Osteoblast (primary cell): ENCODE results near the gene TBC1D5. TPM values are rescaled to one million over a fixed set of nuclear protein-coding genes. Genes with fewer than 3 reads are reported as not detected.

Experiments used
- DNase-seq: peaks from one replicate; pipeline ENCODE4 v3.0.0; 2011; ENCODE audit warnings: low spot score, mixed read lengths; ENCODE audit not compliant: insufficient read length; ENCODE audit errors: missing footprints
- H2AFZ ChIP-seq: 2 replicates; pipeline ENCODE4 v1.6.0; 2011; ENCODE audit warnings: mild to moderate bottlenecking, low read length
- H3K27ac ChIP-seq: 2 replicates; pipeline ENCODE4 v1.5.1; 2011; ENCODE audit warnings: mild to moderate bottlenecking, low read depth, low read length, moderate library complexity
- H3K27me3 ChIP-seq: 2 replicates; pipeline ENCODE4 v1.6.0; 2012; ENCODE audit warnings: mild to moderate bottlenecking, control low read depth, inconsistent platforms, low read length, moderate library complexity; ENCODE audit not compliant: insufficient read depth
- H3K36me3 ChIP-seq: 2 replicates; pipeline ENCODE4 v1.5.1; 2011; ENCODE audit warnings: mild to moderate bottlenecking, low read length, control low read depth, moderate library complexity; ENCODE audit not compliant: insufficient read depth
- H3K4me1 ChIP-seq: 2 replicates; pipeline ENCODE4 v1.5.1; 2011; ENCODE audit warnings: mild to moderate bottlenecking, low read length, control low read depth, moderate library complexity; ENCODE audit not compliant: insufficient read depth
- H3K4me2 ChIP-seq: 2 replicates; pipeline ENCODE4 v1.6.0; 2011; ENCODE audit warnings: mild to moderate bottlenecking, low read length; ENCODE audit not compliant: insufficient read depth
- H3K4me3 ChIP-seq: fragments of 200-600 bp; sonication (generic); 3 replicates; pipeline ENCODE4 v1.5.1; 2012; ENCODE audit warnings: mild to moderate bottlenecking, low read length, inconsistent platforms; ENCODE audit not compliant: insufficient read depth
- H3K79me2 ChIP-seq: 2 replicates; pipeline ENCODE4 v1.6.0; 2012; ENCODE audit warnings: mild to moderate bottlenecking, low read length, control low read depth, inconsistent platforms; ENCODE audit not compliant: insufficient read depth
- H3K9me3 ChIP-seq: 2 replicates; pipeline ENCODE4 v1.5.1; 2011; ENCODE audit warnings: low read depth, low read length, control low read depth
- H4K20me1 ChIP-seq: 2 replicates; pipeline ENCODE4 v1.6.0; 2012; ENCODE audit warnings: mild to moderate bottlenecking, low read length, control low read depth; ENCODE audit not compliant: insufficient read depth
- total RNA-seq: library from RNA; depleted of rRNA; stranded (reverse); fragments of >200 nt; gene quantifications from 2 replicates; pipeline ENCODE4 v1.2.3, GENCODE V29; 2012
- TF ChIP-seq, protein P1 (sequence below): IDR thresholded peaks from 2 replicates; pipeline ENCODE4 v1.5.1; 2011; ENCODE audit warnings: mild to moderate bottlenecking, low read depth, low read length, moderate library complexity; ENCODE audit errors: extremely low read depth

The TBC1D5 gene
- total RNA-seq, 1 donor, result 117 TPM

DNA sequence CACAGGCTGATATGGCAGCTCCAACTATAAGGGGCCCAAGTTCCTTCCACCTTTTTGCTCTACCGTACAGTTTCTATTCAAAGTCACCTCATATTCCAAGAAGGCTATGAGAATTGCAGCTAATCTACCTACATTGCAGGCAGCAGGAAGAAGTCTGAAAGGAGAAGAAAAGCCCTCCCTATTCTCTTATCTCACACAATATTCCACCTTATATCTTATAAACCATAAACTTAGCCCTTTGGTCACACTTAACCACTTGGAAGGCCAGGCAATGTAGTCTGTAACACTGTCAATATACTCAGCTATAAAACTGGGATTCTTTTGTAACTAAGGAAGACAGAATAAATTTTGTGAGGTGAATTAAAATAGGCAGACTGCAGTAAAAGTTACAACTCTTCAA is 54.9 kb downstream of the TBC1D5 start:
- DNase-seq, result no peak
- no peaks in the 10 kb centered on the region for H3K27me3 ChIP-seq
- no peak overlapping the region for H3K4me2 ChIP-seq
- TF ChIP-seq, protein P1, sequence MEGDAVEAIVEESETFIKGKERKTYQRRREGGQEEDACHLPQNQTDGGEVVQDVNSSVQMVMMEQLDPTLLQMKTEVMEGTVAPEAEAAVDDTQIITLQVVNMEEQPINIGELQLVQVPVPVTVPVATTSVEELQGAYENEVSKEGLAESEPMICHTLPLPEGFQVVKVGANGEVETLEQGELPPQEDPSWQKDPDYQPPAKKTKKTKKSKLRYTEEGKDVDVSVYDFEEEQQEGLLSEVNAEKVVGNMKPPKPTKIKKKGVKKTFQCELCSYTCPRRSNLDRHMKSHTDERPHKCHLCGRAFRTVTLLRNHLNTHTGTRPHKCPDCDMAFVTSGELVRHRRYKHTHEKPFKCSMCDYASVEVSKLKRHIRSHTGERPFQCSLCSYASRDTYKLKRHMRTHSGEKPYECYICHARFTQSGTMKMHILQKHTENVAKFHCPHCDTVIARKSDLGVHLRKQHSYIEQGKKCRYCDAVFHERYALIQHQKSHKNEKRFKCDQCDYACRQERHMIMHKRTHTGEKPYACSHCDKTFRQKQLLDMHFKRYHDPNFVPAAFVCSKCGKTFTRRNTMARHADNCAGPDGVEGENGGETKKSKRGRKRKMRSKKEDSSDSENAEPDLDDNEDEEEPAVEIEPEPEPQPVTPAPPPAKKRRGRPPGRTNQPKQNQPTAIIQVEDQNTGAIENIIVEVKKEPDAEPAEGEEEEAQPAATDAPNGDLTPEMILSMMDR, result no peak
- H4K20me1 ChIP-seq, result peaks cover 2% of the 10 kb centered on the region
- H3K4me1 ChIP-seq, result peaks cover under 1% of the 10 kb centered on the region
- no peak overlapping the region for H3K27ac ChIP-seq
- no peak overlapping the region for H2AFZ ChIP-seq
- H3K36me3 ChIP-seq, result no peaks in the 10 kb centered on the region
- no peaks in the 10 kb centered on the region for H3K9me3 ChIP-seq
- no peak overlapping the region for H3K4me3 ChIP-seq
- no peaks in the 10 kb centered on the region for H3K79me2 ChIP-seq

DNA sequence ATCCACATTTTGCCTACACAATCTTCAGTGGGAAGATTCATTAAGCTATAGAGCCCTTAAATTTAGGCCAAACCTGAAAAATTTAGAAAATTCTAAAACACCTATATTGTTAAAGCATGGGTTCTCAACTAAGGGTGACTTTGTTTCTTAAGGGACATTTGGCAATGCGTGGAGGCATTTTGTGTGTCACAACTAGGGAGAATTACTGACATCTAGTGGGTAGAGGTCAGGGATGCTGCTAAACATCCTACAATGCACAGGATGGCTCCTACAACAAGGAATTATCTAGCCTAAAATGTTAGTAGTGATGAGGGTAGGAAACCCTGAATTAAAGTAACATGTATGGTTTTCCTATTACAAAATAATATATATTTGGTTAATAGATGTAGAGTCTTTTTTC is 55.8 kb downstream of the TBC1D5 start:
- Histone ChIP-seq H3K27ac (no peak overlapping the region), H3K36me3 (no peaks in the 10 kb centered on the region), H3K79me2 (no peaks in the 10 kb centered on the region), H3K4me2 (no peak overlapping the region), H3K4me3 (no peak overlapping the region), H3K27me3 (no peaks in the 10 kb centered on the region), H3K4me1 (peaks cover 7% of the 10 kb centered on the region), H4K20me1 (peaks cover 2% of the 10 kb centered on the region), H3K9me3 (no peaks in the 10 kb centered on the region), H2AFZ (no peak overlapping the region)
- no peak for DNase-seq
- TF ChIP-seq, protein P1, result peak; percentile 35

DNA sequence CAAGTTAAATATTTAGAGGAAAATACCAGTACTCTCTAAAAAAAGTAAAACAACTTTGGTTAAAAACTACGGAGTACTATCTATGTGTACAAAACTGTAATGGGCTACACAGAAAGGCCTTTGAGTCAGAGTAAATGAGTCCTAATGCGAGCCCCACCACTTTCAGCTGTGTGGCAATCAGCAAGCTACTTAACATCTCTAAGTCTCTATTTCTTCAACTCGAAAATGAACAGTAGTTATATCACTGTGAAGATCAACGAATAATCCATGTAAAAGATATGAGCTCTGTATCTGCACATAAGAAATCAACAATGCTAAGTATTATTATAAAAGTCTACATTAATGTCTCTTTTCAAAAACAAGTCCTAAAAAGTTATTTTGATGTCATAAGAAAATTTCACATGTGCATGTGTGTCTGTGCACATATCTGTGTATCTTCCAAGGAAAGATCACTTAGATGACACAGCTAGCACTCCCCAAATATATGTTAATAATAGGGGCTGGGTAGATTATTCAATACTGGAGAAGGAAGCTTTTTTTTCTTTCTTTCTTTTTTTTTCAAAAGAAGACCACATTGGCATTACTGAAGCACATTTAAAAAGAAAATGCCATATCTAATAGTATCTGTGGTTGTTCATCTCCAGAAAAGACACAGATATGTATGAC is 58.8 kb downstream of the TBC1D5 start:
- H3K4me2 ChIP-seq, result no peak overlapping the region
- no peaks in the 10 kb centered on the region for H3K27me3 ChIP-seq
- DNase-seq, result no peak
- H2AFZ ChIP-seq, result no peak overlapping the region
- no peaks in the 10 kb centered on the region for H4K20me1 ChIP-seq
- no peak overlapping the region for H3K4me3 ChIP-seq
- H3K4me1 ChIP-seq, result peaks cover 12% of the 10 kb centered on the region
- no peaks in the 10 kb centered on the region for H3K36me3 ChIP-seq
- no peaks in the 10 kb centered on the region for H3K79me2 ChIP-seq
- H3K27ac ChIP-seq, result no peak overlapping the region
- TF ChIP-seq, protein P1, result no peak
- no peaks in the 10 kb centered on the region for H3K9me3 ChIP-seq

DNA sequence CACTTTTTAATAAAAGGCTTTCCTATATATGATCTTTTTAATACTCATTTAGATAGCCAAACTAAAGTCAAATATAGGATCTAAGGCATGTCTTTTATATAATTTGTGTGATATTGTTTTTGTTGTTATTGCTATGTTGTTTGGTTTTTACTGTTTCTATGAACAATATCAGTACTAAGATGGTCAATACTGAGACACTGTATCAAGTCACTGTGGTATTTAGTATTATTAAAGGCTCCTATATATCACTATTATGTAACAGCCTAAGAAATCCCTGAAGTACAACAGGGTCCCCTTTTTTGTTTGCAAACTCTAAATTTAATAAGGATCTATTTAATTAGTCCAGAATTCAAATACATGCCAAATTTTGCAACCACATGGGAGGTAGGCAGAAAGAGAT is 61.9 kb downstream of the TBC1D5 start:
- Histone ChIP-seq H2AFZ (no peak overlapping the region), H3K27ac (no peak overlapping the region), H4K20me1 (no peaks in the 10 kb centered on the region), H3K27me3 (no peaks in the 10 kb centered on the region), H3K4me1 (peaks cover 19% of the 10 kb centered on the region), H3K9me3 (no peaks in the 10 kb centered on the region), H3K4me2 (no peak overlapping the region), H3K79me2 (peaks cover 1% of the 10 kb centered on the region), H3K4me3 (no peak overlapping the region), H3K36me3 (no peaks in the 10 kb centered on the region)
- TF ChIP-seq, protein P1, result no peak
- no peak for DNase-seq
